H1 (cell line): ENCODE measurements around the gene MAP2K2. TPM values are rescaled to one million over a fixed set of nuclear protein-coding genes. Genes with fewer than 3 reads are reported as not detected.

Experiments
- HDAC2 ChIP-seq, 2 experiments: fragments of 300-600 bp in 1 of 2; sonication (generic) in 1 of 2; IDR thresholded peaks; 2 replicates each; pipeline ENCODE4 v1.6.1; 2011 to 2012; ENCODE audit warnings: low read depth in 2 of 2, low read length in 2 of 2, mild to moderate bottlenecking in 2 of 2, moderate library complexity in 2 of 2, borderline replicate concordance in 1 of 2, inconsistent platforms in 1 of 2
- KDM1A ChIP-seq: fragments of 200-600, 300-600 bp; sonication (generic); IDR thresholded peaks from 2 replicates; pipeline ENCODE4 v1.7.1; 2016; ENCODE audit warnings: mild to moderate bottlenecking, low read length, borderline replicate concordance
- RBBP5 ChIP-seq: IDR thresholded peaks from 2 replicates; pipeline ENCODE4 v1.7.1; 2012; ENCODE audit warnings: low read depth, mild to moderate bottlenecking, inconsistent platforms, low read length, moderate library complexity, borderline replicate concordance
- polyA plus RNA-seq, 7 experiments: library from polyadenylated mRNA; depleted of rRNA in 3 of 7; stranded (reverse) in 5 of 7; unstranded in 2 of 7; fragments of >200 nt in 5 of 7; fragments of 200-250 nt in 2 of 7; gene quantifications; 1 replicate in 5 of 7; 2 replicates in 1 of 7; 4 replicates in 1 of 7; pipeline versions ENCODE4 v1.2.1 to v1.2.3, GENCODE V29; 2011 to 2013; ENCODE audit warnings: missing spikeins in 2 of 7, mixed read lengths in 2 of 7
- total RNA-seq: library from RNA; stranded (reverse); fragmentation: NEBNext Ultra II Directional; extraction: Animal tissue kit (Norgen Biotek cat#: 25700); gene quantifications from 2 replicates; pipeline ENCODE4 v1.2.1, GENCODE V29; 2021

MAP2K2 gene
- total and polyA plus RNA-seq, 2 of the 8 experiments (the other 6 are each of a cell fraction or from before 2014, with no cell fraction given): 111 to 162 TPM

DNA sequence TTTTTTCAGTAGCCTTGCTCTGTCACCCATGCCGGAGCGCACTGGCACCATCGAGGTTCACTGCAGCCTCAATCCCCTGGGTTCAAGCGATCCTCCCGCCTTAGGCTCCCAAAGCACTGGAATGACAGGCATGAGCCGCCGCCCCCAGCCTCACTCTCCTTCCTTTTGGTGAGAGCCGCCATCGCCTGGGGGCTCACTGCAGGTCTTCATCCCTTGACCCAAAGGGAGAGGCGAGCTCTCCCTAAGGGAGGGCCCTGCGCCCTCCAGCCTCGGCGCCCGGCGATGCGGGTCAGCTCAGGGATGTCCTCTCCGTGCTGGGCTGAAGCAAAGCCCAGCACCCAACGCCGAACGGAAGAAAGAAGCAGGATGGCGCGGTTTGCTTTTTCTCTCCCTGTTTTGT lies 34.0 kb downstream of the MAP2K2 start (continued):
- no peak for TF ChIP-seq RBBP5
- TF ChIP-seq HDAC2 (IDR thresholded peaks at IDR 0.05; ENCODE audit: borderline replicate concordance in 1 of 2, low read depth in 2 of 2, low read length in 2 of 2): no peak
- no peak for TF ChIP-seq KDM1A
